Panc1 (cell line): ENCODE results near the gene NNT.

Experiments
- CTCF ChIP-seq: fragments of 450-650 bp; IDR thresholded peaks from 2 replicates; pipeline ENCODE4 v1.5.1; 2017; ENCODE audit warnings: mild to moderate bottlenecking
- POLR2AphosphoS5 ChIP-seq: IDR thresholded peaks from 2 replicates; pipeline ENCODE4 v1.6.1; 2012; ENCODE audit warnings: mild to moderate bottlenecking, low read depth, low read length, moderate library complexity
- SIN3A ChIP-seq: IDR thresholded peaks from 2 replicates; pipeline ENCODE4 v1.6.1; 2012; ENCODE audit warnings: low read depth, mild to moderate bottlenecking, low read length, moderate library complexity, borderline replicate concordance; ENCODE audit not compliant: insufficient read depth
- TCF7L2 ChIP-seq: IDR thresholded peaks from 2 replicates; pipeline ENCODE4 v1.6.1; 2011; ENCODE audit warnings: mild to moderate bottlenecking, low read depth, low read length, inconsistent platforms
- TF ChIP-seq, protein P1 (sequence below), 2 experiments: IDR thresholded peaks; 2 replicates each; pipeline ENCODE4 v1.6.1; 2011 to 2012; ENCODE audit warnings: low read depth in 2 of 2, control low read depth in 1 of 2, low read length in 1 of 2, mild to moderate bottlenecking in 1 of 2, moderate library complexity in 1 of 2; ENCODE audit not compliant: insufficient read depth in 1 of 2

DNA sequence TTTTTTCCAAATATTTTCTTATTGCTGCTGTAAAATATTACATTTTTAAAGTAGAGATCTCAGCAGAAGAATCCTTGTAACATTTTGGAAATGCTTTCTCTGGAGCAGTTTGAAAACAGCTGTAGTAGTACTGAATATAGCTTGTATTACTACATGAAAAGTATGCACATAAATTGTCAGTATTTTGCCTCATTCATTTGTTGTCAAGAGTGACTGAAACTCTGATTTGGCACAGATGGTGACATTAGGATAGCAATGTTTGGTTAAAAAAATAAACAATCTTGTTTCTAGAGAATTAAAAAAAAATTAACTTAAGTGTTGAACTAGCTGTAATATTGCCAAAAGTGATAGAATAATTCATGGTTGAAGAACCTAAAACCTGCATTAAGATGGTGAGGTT, 90.4 kb downstream of the NNT start:
- TF ChIP-seq, protein P1, sequence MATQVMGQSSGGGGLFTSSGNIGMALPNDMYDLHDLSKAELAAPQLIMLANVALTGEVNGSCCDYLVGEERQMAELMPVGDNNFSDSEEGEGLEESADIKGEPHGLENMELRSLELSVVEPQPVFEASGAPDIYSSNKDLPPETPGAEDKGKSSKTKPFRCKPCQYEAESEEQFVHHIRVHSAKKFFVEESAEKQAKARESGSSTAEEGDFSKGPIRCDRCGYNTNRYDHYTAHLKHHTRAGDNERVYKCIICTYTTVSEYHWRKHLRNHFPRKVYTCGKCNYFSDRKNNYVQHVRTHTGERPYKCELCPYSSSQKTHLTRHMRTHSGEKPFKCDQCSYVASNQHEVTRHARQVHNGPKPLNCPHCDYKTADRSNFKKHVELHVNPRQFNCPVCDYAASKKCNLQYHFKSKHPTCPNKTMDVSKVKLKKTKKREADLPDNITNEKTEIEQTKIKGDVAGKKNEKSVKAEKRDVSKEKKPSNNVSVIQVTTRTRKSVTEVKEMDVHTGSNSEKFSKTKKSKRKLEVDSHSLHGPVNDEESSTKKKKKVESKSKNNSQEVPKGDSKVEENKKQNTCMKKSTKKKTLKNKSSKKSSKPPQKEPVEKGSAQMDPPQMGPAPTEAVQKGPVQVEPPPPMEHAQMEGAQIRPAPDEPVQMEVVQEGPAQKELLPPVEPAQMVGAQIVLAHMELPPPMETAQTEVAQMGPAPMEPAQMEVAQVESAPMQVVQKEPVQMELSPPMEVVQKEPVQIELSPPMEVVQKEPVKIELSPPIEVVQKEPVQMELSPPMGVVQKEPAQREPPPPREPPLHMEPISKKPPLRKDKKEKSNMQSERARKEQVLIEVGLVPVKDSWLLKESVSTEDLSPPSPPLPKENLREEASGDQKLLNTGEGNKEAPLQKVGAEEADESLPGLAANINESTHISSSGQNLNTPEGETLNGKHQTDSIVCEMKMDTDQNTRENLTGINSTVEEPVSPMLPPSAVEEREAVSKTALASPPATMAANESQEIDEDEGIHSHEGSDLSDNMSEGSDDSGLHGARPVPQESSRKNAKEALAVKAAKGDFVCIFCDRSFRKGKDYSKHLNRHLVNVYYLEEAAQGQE (IDR thresholded peaks at IDR 0.05; ENCODE audit: insufficient read depth in 1 of 2, low read depth in 2 of 2, low read length in 1 of 2) = no peak
- TF ChIP-seq CTCF = no peak
- no peak for TF ChIP-seq SIN3A
- no peak for TF ChIP-seq POLR2AphosphoS5
- TF ChIP-seq TCF7L2 = no peak
